Neural cell (in vitro differentiated cells): ENCODE data around the gene FRMD4A. TPM values are rescaled to one million over a fixed set of nuclear protein-coding genes. Genes with fewer than 3 reads are reported as not detected.

Source experiments
- H2AFZ ChIP-seq: fragments of 200-600, 300-800 bp; sonication (generic), shearing (Covaris generic); 2 replicates; pipeline ENCODE4 v1.6.0; 2014; ENCODE audit warnings: low read depth, mild to moderate bottlenecking, antibody characterized with exemption, low read length, moderate library complexity
- H3F3A ChIP-seq: fragments of 200-600 bp; shearing (Covaris generic); 2 replicates; pipeline ENCODE4 v1.6.1; 2016; ENCODE audit warnings: mild to moderate bottlenecking, moderate library complexity, mixed read lengths, antibody characterized with exemption, low read length; ENCODE audit not compliant: insufficient read depth, poor library complexity, severe bottlenecking
- H3K27ac ChIP-seq: fragments of 200-600, 300-800 bp; sonication (generic), shearing (Covaris generic); 2 replicates; pipeline ENCODE4 v1.5.1; 2014; ENCODE audit warnings: mild to moderate bottlenecking, low read length, moderate library complexity
- H3K27me3 ChIP-seq: fragments of 300-800, 200-600 bp; sonication (generic), shearing (Covaris generic); 2 replicates; pipeline ENCODE4 v1.6.0; 2014; ENCODE audit warnings: mild to moderate bottlenecking, low read depth, low read length, moderate library complexity; ENCODE audit not compliant: insufficient read depth
- H3K36me3 ChIP-seq: fragments of 300-800, 200-600 bp; sonication (generic), shearing (Covaris generic); 2 replicates; pipeline ENCODE4 v1.5.1; 2014; ENCODE audit warnings: mild to moderate bottlenecking, antibody characterized with exemption, low read length, moderate library complexity; ENCODE audit not compliant: insufficient read depth
- H3K4me2 ChIP-seq: fragments of 300-800, 200-600 bp; sonication (generic), shearing (Covaris generic); 2 replicates; pipeline ENCODE4 v1.6.0; 2014; ENCODE audit warnings: mild to moderate bottlenecking, low read length
- H3K4me3 ChIP-seq: fragments of 300-800, 200-600 bp; sonication (generic), shearing (Covaris generic); 2 replicates; pipeline ENCODE4 v1.5.1; 2014; ENCODE audit warnings: mild to moderate bottlenecking, low read length, moderate library complexity
- H3K79me2 ChIP-seq: fragments of 200-600 bp; shearing (Covaris generic); replicated peaks from 2 replicates; pipeline ENCODE4 v1.6.0; 2014; ENCODE audit warnings: mild to moderate bottlenecking, low read length, moderate library complexity; ENCODE audit not compliant: insufficient read depth
- H3K9ac ChIP-seq: fragments of 300-800, 200-600 bp; sonication (generic), shearing (Covaris generic); 2 replicates; pipeline ENCODE4 v1.6.1; 2016; ENCODE audit warnings: mild to moderate bottlenecking, low read length, mixed read lengths
- H3K9me2 ChIP-seq: fragments of 200-600 bp; shearing (Covaris generic); 2 replicates; pipeline ENCODE4 v1.6.1; 2016; ENCODE audit warnings: mild to moderate bottlenecking, low read length, mixed read lengths; ENCODE audit not compliant: insufficient read depth
- H3K9me3 ChIP-seq: fragments of 200-600, 300-800 bp; sonication (generic), shearing (Covaris generic); 2 replicates; pipeline ENCODE4 v1.6.1; 2016; ENCODE audit warnings: mild to moderate bottlenecking, mixed run types, low read length, moderate library complexity, mixed read lengths
- H4K20me1 ChIP-seq: fragments of 200-600 bp; shearing (Covaris generic); 2 replicates; pipeline ENCODE4 v1.6.1; 2016; ENCODE audit warnings: mild to moderate bottlenecking, mixed run types; ENCODE audit not compliant: insufficient read depth
- EP300 ChIP-seq: fragments of 450-650 bp; conservative IDR thresholded peaks from 2 replicates; pipeline ENCODE4 v1.6.1; 2014; ENCODE audit warnings: antibody characterized with exemption, mild to moderate bottlenecking, moderate library complexity; ENCODE audit not compliant: poor library complexity, severe bottlenecking
- EZH2 ChIP-seq: fragments of 200-600, 300-800 bp; shearing (Covaris generic), sonication (generic); IDR thresholded peaks from 2 replicates; pipeline ENCODE4 v1.6.1; 2014; ENCODE audit warnings: antibody characterized with exemption, low read length, borderline replicate concordance, mild to moderate bottlenecking; ENCODE audit not compliant: insufficient read depth, poor library complexity, severe bottlenecking
- MXI1 ChIP-seq: fragments of 450-650 bp; conservative IDR thresholded peaks from 2 replicates; pipeline ENCODE4 v1.6.1; 2014; ENCODE audit warnings: antibody characterized with exemption, mild to moderate bottlenecking; ENCODE audit not compliant: poor library complexity, severe bottlenecking
- POLR2AphosphoS5 ChIP-seq: IDR thresholded peaks from 2 replicates; pipeline ENCODE4 v1.6.1; 2012
- RAD21 ChIP-seq: fragments of 450-650 bp; conservative IDR thresholded peaks from 2 replicates; pipeline ENCODE4 v1.6.1; 2014; ENCODE audit warnings: antibody characterized with exemption, mild to moderate bottlenecking, moderate library complexity
- SMC3 ChIP-seq: fragments of 450-650 bp; conservative IDR thresholded peaks from 2 replicates; pipeline ENCODE4 v1.6.1; 2014; ENCODE audit warnings: antibody characterized with exemption, mild to moderate bottlenecking, moderate library complexity; ENCODE audit not compliant: poor library complexity
- TAF1 ChIP-seq: IDR thresholded peaks from 2 replicates; pipeline ENCODE4 v1.6.1; 2012; ENCODE audit warnings: low read depth
- polyA plus RNA-seq: library from polyadenylated mRNA; depleted of rRNA; stranded (reverse); fragments of >200 nt; gene quantifications from 2 replicates; pipeline ENCODE4 v1.2.3, GENCODE V29; 2014
- TF ChIP-seq, protein P1 (sequence below): fragments of 450-650 bp; IDR thresholded peaks from 2 replicates; pipeline ENCODE4 v1.5.1; 2014; ENCODE audit warnings: antibody characterized with exemption, mild to moderate bottlenecking, moderate library complexity; ENCODE audit not compliant: poor library complexity, severe bottlenecking
- TF ChIP-seq, protein P2 (sequence below): IDR thresholded peaks from 2 replicates; pipeline ENCODE4 v1.6.1; 2012; ENCODE audit warnings: borderline replicate concordance

Gene FRMD4A
- polyA plus RNA-seq, 1 donor from 2014 or later, result 36.5 TPM

DNA sequence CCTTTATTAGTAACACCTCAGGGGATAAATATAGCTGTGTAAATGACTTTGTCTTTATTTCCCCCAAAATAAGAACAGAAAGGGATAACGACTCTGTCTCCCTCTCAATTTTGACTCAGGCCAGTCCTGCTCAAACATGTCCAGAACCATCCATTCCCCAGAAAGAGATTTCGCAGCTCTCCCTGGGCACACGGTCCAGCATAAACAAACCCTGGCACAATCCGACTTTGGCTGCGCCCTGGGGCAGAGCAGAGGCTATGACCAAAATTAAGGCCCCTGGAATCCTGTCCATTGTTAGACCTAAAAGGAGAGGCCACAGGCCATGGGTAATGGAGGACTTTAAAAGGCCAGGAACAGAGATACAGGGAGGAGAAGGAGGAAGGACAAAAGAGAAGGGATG is 644.8 kb downstream of the FRMD4A start:
- TF ChIP-seq, protein P1, sequence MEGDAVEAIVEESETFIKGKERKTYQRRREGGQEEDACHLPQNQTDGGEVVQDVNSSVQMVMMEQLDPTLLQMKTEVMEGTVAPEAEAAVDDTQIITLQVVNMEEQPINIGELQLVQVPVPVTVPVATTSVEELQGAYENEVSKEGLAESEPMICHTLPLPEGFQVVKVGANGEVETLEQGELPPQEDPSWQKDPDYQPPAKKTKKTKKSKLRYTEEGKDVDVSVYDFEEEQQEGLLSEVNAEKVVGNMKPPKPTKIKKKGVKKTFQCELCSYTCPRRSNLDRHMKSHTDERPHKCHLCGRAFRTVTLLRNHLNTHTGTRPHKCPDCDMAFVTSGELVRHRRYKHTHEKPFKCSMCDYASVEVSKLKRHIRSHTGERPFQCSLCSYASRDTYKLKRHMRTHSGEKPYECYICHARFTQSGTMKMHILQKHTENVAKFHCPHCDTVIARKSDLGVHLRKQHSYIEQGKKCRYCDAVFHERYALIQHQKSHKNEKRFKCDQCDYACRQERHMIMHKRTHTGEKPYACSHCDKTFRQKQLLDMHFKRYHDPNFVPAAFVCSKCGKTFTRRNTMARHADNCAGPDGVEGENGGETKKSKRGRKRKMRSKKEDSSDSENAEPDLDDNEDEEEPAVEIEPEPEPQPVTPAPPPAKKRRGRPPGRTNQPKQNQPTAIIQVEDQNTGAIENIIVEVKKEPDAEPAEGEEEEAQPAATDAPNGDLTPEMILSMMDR, result no peak
- TF ChIP-seq POLR2AphosphoS5 (no peak), TAF1 (no peak), RAD21 (no peak), EP300 (no peak), SMC3 (no peak), MXI1 (no peak), EZH2 (no peak)
- TF ChIP-seq, protein P2, sequence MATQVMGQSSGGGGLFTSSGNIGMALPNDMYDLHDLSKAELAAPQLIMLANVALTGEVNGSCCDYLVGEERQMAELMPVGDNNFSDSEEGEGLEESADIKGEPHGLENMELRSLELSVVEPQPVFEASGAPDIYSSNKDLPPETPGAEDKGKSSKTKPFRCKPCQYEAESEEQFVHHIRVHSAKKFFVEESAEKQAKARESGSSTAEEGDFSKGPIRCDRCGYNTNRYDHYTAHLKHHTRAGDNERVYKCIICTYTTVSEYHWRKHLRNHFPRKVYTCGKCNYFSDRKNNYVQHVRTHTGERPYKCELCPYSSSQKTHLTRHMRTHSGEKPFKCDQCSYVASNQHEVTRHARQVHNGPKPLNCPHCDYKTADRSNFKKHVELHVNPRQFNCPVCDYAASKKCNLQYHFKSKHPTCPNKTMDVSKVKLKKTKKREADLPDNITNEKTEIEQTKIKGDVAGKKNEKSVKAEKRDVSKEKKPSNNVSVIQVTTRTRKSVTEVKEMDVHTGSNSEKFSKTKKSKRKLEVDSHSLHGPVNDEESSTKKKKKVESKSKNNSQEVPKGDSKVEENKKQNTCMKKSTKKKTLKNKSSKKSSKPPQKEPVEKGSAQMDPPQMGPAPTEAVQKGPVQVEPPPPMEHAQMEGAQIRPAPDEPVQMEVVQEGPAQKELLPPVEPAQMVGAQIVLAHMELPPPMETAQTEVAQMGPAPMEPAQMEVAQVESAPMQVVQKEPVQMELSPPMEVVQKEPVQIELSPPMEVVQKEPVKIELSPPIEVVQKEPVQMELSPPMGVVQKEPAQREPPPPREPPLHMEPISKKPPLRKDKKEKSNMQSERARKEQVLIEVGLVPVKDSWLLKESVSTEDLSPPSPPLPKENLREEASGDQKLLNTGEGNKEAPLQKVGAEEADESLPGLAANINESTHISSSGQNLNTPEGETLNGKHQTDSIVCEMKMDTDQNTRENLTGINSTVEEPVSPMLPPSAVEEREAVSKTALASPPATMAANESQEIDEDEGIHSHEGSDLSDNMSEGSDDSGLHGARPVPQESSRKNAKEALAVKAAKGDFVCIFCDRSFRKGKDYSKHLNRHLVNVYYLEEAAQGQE, result no peak
- no peaks in the 10 kb centered on the region for H3K36me3 ChIP-seq
- H4K20me1 ChIP-seq, result no peaks in the 10 kb centered on the region
- H3K9me3 ChIP-seq, result no peaks in the 10 kb centered on the region
- H3K27ac ChIP-seq, result no peak overlapping the region
- H3K4me2 ChIP-seq, result no peak overlapping the region
- H3K4me3 ChIP-seq, result no peak overlapping the region
- H3K27me3 ChIP-seq, result no peaks in the 10 kb centered on the region
- no peaks in the 10 kb centered on the region for H3K9me2 ChIP-seq
- no peak overlapping the region for H2AFZ ChIP-seq
- H3K9ac ChIP-seq, result no peak overlapping the region
- no peaks in the 10 kb centered on the region for H3K79me2 ChIP-seq
- no peaks in the 10 kb centered on the region for H3F3A ChIP-seq

DNA sequence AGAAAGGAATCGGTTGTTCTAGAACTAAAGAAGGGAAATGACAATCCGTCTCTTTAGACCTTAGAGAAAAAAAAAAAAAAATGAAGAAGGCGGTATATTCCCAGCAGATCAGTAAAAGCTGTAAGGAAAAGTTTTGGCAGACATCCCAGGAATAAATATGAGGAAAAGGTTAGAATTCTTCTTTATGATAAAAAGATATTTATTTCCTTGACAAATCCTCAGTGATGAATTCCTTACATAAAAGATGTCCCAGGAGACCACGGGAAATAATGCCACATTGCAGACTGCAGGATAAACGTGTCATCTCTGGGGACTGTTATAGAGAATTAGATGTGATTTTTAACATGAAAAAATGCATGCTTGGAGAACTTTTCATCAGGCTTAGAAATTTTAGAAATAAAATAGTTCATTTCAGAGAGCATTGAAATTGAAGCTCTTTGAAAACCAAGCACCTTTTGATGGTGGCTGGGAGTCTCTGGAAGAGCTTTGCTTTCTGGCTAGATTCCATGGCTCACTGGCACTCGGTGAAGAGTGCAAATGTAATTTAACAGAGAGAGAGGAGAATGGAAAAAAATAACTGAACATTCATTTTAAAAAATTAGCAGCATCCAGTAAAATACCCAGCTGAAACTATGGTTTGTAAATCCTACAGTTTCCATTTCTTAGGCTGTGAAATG is 645.8 kb downstream of the FRMD4A start:
- H3K27me3 ChIP-seq, result no peaks in the 10 kb centered on the region
- H3K4me2 ChIP-seq, result no peak overlapping the region
- H3K79me2 ChIP-seq, result no peaks in the 10 kb centered on the region
- H3K9me3 ChIP-seq, result no peaks in the 10 kb centered on the region
- H4K20me1 ChIP-seq, result no peaks in the 10 kb centered on the region
- peak; percentile 53 for TF ChIP-seq POLR2AphosphoS5
- TF ChIP-seq, protein P1, result no peak
- no peak for TF ChIP-seq TAF1
- TF ChIP-seq, protein P2, result peak; percentile 62
- TF ChIP-seq EZH2, result no peak
- no peaks in the 10 kb centered on the region for H3K36me3 ChIP-seq
- H3K27ac ChIP-seq, result no peak overlapping the region
- no peaks in the 10 kb centered on the region for H3F3A ChIP-seq
- H3K9me2 ChIP-seq, result no peaks in the 10 kb centered on the region
- H3K4me3 ChIP-seq, result no peak overlapping the region
- no peak overlapping the region for H2AFZ ChIP-seq
- no peak overlapping the region for H3K9ac ChIP-seq
